GM10266 (cell line): Measurements from ENCODE around the gene CHMP5.
A peak's percentile ranks its signal among the peaks of the same experiment; 100 is the strongest.

Source experiments
- DNase-seq: peaks from one replicate; pipeline ENCODE4 v3.0.0; 2012; ENCODE audit errors: extremely low spot score
- CTCF ChIP-seq: IDR thresholded peaks from 2 replicates; pipeline ENCODE4 v1.5.1; 2012; ENCODE audit warnings: mild to moderate bottlenecking, low read depth; ENCODE audit not compliant: control insufficient read depth, insufficient read depth; ENCODE audit errors: missing control alignments

Gene CHMP5

DNA sequence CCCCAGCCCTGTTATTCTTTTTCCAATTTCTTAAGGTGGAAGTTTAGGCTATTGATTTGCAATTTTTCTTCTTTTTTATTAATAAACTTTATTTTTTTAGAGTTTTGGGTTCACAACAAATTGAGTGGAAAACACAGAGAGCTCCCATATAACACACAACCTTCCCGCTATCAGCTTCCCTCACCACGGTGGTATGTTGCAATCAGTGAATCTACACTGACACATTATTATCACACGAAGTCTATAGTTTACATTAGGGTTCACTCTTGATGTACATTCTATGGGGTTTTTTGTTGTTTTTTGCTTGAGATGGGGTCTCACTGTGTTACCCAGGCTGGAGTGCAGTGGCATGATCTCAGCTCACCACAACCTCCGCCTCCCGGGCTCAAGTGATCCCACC, 20.7 kb downstream of the CHMP5 start:
- DNase-seq: no peak
- no peak for TF ChIP-seq CTCF

DNA sequence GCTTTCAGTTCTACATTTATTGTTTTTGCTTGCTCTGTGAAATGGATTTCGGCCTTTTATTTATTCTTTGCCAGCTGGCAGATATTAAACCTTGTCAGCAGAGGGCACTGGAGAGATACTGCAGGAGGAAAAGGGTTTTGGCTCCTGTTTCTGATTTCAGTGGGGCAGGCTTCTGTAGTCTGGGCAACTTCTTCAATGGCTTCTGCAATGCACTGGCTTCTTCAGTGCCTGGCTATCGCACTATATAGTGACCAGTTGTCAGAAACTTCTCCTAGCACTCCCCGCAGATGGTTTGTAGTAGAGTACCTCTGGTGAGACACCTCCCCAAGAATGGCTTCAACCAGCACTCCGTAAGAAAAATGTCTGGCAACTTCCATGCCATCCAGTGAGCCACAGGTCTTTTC, 22.2 kb downstream of the CHMP5 start:
- TF ChIP-seq CTCF: peak; percentile 79
- DNase-seq: peak; percentile 55

DNA sequence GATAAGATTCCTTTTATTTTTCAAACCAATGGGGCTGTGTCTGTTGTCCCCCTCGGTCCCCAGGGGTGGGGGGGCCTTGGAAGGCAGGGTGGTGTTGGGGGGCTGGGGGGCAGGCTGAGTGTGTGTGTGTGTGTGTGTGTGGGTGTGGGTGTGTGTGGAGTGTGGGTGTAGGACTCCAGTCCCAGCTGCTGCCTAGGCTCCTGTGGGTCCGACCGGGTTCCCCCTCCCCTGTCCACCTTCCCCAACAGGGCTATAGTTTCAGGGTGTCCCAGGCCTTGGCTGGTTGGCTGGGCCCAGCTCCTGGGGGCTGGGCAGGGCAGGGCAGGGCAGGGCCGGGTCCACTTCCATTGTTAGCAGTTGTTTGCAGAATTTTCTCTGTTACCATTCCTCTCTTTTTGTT, 23.4 kb downstream of the CHMP5 start:
- no peak for TF ChIP-seq CTCF
- DNase-seq: no peak

DNA sequence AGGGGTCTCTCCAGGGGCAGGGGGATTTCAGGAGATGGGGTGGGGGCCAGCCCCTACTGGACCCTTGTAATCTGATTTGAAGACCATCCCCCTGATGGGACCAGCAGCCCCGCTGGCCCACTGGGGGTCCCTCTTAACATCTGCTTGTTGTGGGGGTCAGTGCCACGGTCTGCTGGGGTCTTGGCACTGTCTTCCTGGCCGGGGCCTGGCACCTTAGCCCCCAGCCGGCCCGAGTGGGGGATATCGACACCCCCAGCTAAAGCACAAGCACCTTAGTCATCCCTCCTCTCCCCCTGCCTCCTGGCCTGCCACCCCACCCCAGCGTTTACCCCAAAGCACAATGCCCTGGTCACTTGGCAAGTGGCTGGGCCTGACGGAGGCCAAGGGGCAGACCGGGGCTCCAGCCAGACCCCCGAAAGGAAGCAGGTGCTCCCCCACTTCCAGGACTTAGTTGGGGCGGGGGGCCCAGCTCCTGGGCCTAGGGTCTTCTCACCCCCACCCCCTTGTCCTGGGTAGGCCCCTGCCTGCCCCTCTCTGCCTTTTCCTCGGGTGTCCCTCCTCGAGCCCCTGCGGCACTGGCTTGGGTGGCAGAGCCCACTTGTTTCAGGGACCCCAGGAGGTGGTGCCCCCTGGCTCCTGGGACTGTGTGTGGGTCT, 24.1 kb downstream of the CHMP5 start:
- no peak for TF ChIP-seq CTCF
- DNase-seq: no peak

GRCh38 chr9:33289496-33289895, 24.6 kb downstream of the CHMP5 start:
- no peak for DNase-seq
- no peak for TF ChIP-seq CTCF

- TF ChIP-seq CTCF: no peak
- no peak for DNase-seq
Observed at GRCh38 chr9:33289936-33290246, 25.0 kb downstream of the CHMP5 start.

- no peak for TF ChIP-seq CTCF
- peak; percentile 86 for DNase-seq
Observed at GRCh38 chr9:33290247-33291030, 25.6 kb downstream of the CHMP5 start, which contains the start of gene NFX1. TSS of gene NFX1 (plus strand) at chr9:33290516. CDS start at chr9:33290573, 57 bp downstream.
